Ishikawa (cell line): ENCODE measurements around the gene CDK19.

Experiments used
- CEBPB ChIP-seq: IDR thresholded peaks from 2 replicates; pipeline ENCODE4 v1.6.1; 2012
- CREB1 ChIP-seq: IDR thresholded peaks from 2 replicates; pipeline ENCODE4 v1.6.1; 2012; ENCODE audit warnings: low read depth
- EGR1 ChIP-seq: IDR thresholded peaks from 2 replicates; pipeline ENCODE4 v1.6.1; 2012
- EP300 ChIP-seq: IDR thresholded peaks from 2 replicates; pipeline ENCODE4 v1.6.1; 2012; ENCODE audit warnings: borderline replicate concordance
- FOXM1 ChIP-seq: IDR thresholded peaks from 2 replicates; pipeline ENCODE4 v1.6.1; 2012; ENCODE audit warnings: low read depth, borderline replicate concordance
- MAX ChIP-seq: IDR thresholded peaks from 2 replicates; pipeline ENCODE4 v1.6.1; 2012
- NFIC ChIP-seq: IDR thresholded peaks from 2 replicates; pipeline ENCODE4 v1.6.1; 2012
- RAD21 ChIP-seq: IDR thresholded peaks from 2 replicates; pipeline ENCODE4 v1.6.1; 2012; ENCODE audit warnings: low read depth
- REST ChIP-seq: IDR thresholded peaks from 2 replicates; pipeline ENCODE4 v1.6.1; 2012; ENCODE audit warnings: low read depth, mild to moderate bottlenecking
- TAF1 ChIP-seq: IDR thresholded peaks from 2 replicates; pipeline ENCODE4 v1.6.1; 2012; ENCODE audit warnings: low read depth, mild to moderate bottlenecking
- TCF12 ChIP-seq: IDR thresholded peaks from 2 replicates; pipeline ENCODE4 v1.6.1; 2012; ENCODE audit warnings: low read depth
- TEAD4 ChIP-seq: IDR thresholded peaks from 2 replicates; pipeline ENCODE4 v1.6.1; 2012
- USF1 ChIP-seq: IDR thresholded peaks from 2 replicates; pipeline ENCODE4 v1.6.1; 2012
- YY1 ChIP-seq: IDR thresholded peaks from 2 replicates; pipeline ENCODE4 v1.6.1; 2012; ENCODE audit warnings: low read depth
- ZBTB7A ChIP-seq: IDR thresholded peaks from 2 replicates; pipeline ENCODE4 v1.6.1; 2012; ENCODE audit warnings: low read depth

The CDK19 gene

DNA sequence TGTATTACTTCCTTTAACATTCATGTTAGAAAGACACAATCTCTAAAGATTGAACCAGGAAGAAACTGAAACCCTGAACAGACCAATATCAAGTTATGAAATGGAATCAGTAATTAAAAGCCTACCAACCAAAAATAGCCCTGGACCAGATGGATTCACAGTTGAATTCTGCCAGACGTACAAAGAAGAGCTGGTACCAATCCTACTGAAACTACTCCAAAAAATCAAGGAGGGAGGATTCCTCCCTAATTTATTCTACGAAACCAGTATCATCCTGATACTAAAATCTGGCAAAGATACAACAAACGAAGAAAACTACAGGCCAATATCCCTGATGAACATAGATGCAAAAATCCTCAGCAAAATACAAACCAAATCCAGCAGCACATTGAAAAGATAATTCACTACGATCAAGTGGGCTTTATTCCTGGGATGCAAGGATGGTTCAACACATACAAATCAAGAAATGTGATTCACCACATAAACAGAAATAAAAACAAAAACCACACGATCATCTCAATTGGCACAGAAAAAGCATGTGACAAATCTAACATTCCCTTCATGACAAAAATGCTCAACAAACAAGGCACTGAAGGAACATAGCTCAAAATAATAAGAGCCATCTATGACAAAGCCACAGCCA, 15.0 kb downstream of the CDK19 start:
- TF ChIP-seq TCF12 (no peak), USF1 (no peak), MAX (no peak), RAD21 (no peak), FOXM1 (no peak), CEBPB (no peak), TEAD4 (no peak), YY1 (no peak), EGR1 (no peak), NFIC (no peak), TAF1 (no peak), ZBTB7A (no peak), EP300 (no peak), CREB1 (no peak), REST (no peak)

GRCh38 chr6:110799655-110800054, 15.6 kb downstream of the CDK19 start:
- TF ChIP-seq EGR1 (no peak), EP300 (no peak), FOXM1 (no peak), TEAD4 (no peak), CREB1 (no peak), YY1 (no peak), NFIC (no peak), USF1 (no peak), CEBPB (no peak), RAD21 (no peak), REST (no peak), TAF1 (no peak), ZBTB7A (no peak), MAX (no peak), TCF12 (no peak)

DNA sequence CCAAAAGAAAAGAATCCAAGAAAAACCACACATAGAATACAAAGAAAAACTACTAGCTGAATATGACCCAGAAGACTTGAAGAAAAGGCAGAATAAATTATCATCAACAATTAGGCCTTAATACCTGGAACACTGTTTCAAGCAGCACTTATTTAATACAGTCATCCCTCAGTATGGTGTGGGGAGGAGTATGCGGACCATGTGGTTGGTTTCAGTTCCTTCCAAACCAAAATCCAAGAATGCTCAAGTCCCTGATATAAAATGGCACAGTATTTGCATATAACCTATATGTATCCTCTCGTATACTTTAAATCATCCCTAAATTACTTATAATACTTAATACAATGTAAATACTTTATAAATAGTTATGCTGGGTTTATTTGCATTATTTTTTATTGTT, 16.1 kb downstream of the CDK19 start:
- TF ChIP-seq ZBTB7A = no peak
- TF ChIP-seq TCF12 = no peak
- TF ChIP-seq RAD21 = no peak
- TF ChIP-seq MAX = no peak
- TF ChIP-seq EGR1 = no peak
- TF ChIP-seq REST = no peak

DNA sequence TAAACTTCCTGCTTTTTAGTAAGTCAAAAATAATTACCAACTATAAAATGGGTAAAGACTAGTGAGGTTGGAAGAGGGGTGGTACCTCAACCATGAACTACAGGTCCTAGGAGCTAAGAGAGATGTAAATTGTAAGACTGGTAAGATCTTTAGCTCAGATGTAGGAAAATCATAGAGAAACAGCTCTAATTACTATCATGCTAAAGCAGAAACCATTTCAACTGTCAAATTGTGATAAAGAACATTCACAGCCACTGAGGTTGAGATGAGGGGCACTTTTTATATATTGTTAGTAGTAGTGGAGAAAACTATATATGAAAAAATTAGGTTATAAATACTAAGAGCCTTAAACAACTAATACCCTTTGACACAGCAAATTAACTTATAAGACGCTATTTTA, 20.0 kb downstream of the CDK19 start:
- TF ChIP-seq ZBTB7A (no peak), CEBPB (no peak)

- TF ChIP-seq REST = no peak
- no peak for TF ChIP-seq USF1
- no peak for TF ChIP-seq CEBPB
- TF ChIP-seq YY1 = no peak
- no peak for TF ChIP-seq NFIC
- TF ChIP-seq EGR1 = no peak
- TF ChIP-seq CREB1 = no peak
- no peak for TF ChIP-seq TAF1
- TF ChIP-seq RAD21 = no peak
- TF ChIP-seq TEAD4 = no peak
- TF ChIP-seq MAX = no peak
Measured at GRCh38 chr6:110786696-110787095, 28.6 kb downstream of the CDK19 start.
